Smooth muscle cell (in vitro differentiated cells): ENCODE measurements around the gene ABCA2. TPM values are rescaled to one million over a fixed set of nuclear protein-coding genes. Genes with fewer than 3 reads are reported as not detected.

ENCODE experiments used
- DNase-seq: peaks from one replicate; lab custom pipeline; 2025; ENCODE audit not compliant: unreplicated experiment; lab: John Stamatoyannopoulos, UW
- H2AFZ ChIP-seq: fragments of 200-600 bp; sonication (generic); 2 replicates; pipeline ENCODE4 v1.6.0; 2016; ENCODE audit warnings: antibody characterized with exemption, low read depth, mild to moderate bottlenecking
- H3F3A ChIP-seq: fragments of 200-600 bp; sonication (generic); 2 replicates; pipeline ENCODE4 v1.6.0; 2017; ENCODE audit warnings: antibody characterized with exemption, low read depth
- H3K27ac ChIP-seq: fragments of 200-600 bp; sonication (generic); 2 replicates; pipeline ENCODE4 v1.5.1; 2016; ENCODE audit warnings: low read depth, mild to moderate bottlenecking
- H3K27me3 ChIP-seq: fragments of 200-600 bp; sonication (generic); 2 replicates; pipeline ENCODE4 v1.6.1; 2016; ENCODE audit warnings: low read depth, mild to moderate bottlenecking
- H3K36me3 ChIP-seq: fragments of 200-600 bp; sonication (generic); 2 replicates; pipeline ENCODE4 v1.5.1; 2016; ENCODE audit warnings: low read depth
- H3K4me1 ChIP-seq: fragments of 200-600 bp; sonication (generic); 2 replicates; pipeline ENCODE4 v1.5.1; 2016; ENCODE audit warnings: low read depth
- H3K4me2 ChIP-seq: fragments of 200-600 bp; sonication (generic); 2 replicates; pipeline ENCODE4 v1.6.0; 2016; ENCODE audit warnings: mild to moderate bottlenecking
- H3K4me3 ChIP-seq: fragments of 200-600 bp; sonication (generic); 2 replicates; pipeline ENCODE4 v1.5.1; 2016; ENCODE audit warnings: mild to moderate bottlenecking
- H3K79me2 ChIP-seq: fragments of 200-600 bp; sonication (generic); 2 replicates; pipeline ENCODE4 v1.6.0; 2016; ENCODE audit warnings: low read depth, mild to moderate bottlenecking
- H3K9ac ChIP-seq: fragments of 200-600 bp; sonication (generic); 2 replicates; pipeline ENCODE4 v1.6.0; 2016; ENCODE audit warnings: low read depth
- H3K9me3 ChIP-seq: fragments of 200-600 bp; sonication (generic); replicated peaks from 2 replicates; pipeline ENCODE4 v1.5.1; 2016; ENCODE audit warnings: low read depth
- H4K20me1 ChIP-seq: fragments of 200-600 bp; sonication (generic); 2 replicates; pipeline ENCODE4 v1.6.0; 2016; ENCODE audit warnings: low read depth
- WGBS: methylation state at CpG from one replicate; pipeline ENCODE4 v1.1.7; 2016; ENCODE audit warnings: low lambda C conversion rate; 5-methylcytosine and 5-hydroxymethylcytosine counted together
- polyA plus RNA-seq: library from polyadenylated mRNA; unstranded; fragments of >200 nt; fragmentation: Nextera tagmentation; extraction: Ambion mirVana; gene quantifications from 2 replicates; pipeline ENCODE4 v1.2.1, GENCODE V29; 2016
- total RNA-seq: library from RNA; depleted of rRNA; stranded (reverse); fragments of >200 nt; gene quantifications from 2 replicates; pipeline ENCODE4 v1.2.3, GENCODE V29; 2014
- TF ChIP-seq, protein P1 (sequence below): fragments of 200-600 bp; sonication (generic); IDR thresholded peaks from 2 replicates; pipeline ENCODE4 v1.5.1; 2017; ENCODE audit warnings: borderline replicate concordance, mild to moderate bottlenecking, antibody characterized with exemption; ENCODE audit not compliant: insufficient read depth, poor library complexity, severe bottlenecking

The ABCA2 gene
- total and polyA plus RNA-seq, 2 experiments from 2014 or later: 15.9 to 26.2 TPM

DNA sequence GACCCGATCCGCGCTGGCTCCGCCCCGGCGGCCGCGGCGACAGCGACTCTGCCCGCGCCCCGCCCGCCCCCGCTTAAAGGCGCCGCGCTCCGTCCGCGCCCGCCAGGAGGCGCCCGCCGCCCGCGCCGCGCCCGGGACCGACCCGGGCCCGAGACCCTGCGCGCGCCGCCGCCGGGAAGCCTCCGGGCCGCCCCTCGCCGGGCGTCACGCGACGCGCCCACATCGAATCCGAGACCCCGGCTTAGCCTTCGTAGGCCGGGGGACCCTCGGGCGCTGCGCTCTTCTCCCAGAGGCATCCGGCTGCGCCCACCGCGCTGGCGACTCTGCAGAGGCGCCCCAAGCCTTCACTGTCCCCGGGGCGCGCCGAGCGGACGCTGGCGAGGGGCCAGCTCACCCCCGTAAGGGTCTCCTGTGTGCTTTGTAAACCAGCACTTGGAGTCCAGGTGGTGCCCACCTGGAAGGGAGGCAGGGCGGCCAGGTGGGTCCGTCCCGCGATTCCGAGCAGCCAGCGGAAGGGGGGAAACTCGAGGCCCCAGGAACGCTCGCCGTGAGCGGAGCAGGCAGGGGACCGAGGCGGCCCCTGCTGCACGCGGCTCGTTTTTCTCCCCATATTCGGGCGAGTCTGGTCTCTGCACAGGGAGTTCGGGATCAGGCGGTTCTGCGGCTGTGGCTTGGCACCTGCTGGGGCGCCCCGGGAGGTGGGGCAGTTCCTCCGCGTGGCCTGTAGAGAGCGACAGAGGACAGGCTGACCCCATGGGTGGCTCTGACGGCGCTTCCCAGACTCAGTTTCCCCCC lies 423 bp upstream of the ABCA2 start:
- peak; percentile 33 for DNase-seq
- Histone ChIP-seq H3F3A (no peaks in the 10 kb centered on the region), H3K27ac (no peak overlapping the region), H3K9me3 (no peaks in the 10 kb centered on the region), H3K9ac (no peak overlapping the region), H3K79me2 (no peaks in the 10 kb centered on the region), H3K27me3 (no peaks in the 10 kb centered on the region), H3K36me3 (no peaks in the 10 kb centered on the region), H3K4me1 (peaks cover 14% of the 10 kb centered on the region), H4K20me1 (peaks cover 5% of the 10 kb centered on the region), H2AFZ (peak overlapping the region; percentile 96), H3K4me3 (peak overlapping the region; percentile 77), H3K4me2 (peak overlapping the region; percentile 100)
- 5% methylated on average over 62 of the region's 98 CpGs for WGBS
- TF ChIP-seq, protein P1, sequence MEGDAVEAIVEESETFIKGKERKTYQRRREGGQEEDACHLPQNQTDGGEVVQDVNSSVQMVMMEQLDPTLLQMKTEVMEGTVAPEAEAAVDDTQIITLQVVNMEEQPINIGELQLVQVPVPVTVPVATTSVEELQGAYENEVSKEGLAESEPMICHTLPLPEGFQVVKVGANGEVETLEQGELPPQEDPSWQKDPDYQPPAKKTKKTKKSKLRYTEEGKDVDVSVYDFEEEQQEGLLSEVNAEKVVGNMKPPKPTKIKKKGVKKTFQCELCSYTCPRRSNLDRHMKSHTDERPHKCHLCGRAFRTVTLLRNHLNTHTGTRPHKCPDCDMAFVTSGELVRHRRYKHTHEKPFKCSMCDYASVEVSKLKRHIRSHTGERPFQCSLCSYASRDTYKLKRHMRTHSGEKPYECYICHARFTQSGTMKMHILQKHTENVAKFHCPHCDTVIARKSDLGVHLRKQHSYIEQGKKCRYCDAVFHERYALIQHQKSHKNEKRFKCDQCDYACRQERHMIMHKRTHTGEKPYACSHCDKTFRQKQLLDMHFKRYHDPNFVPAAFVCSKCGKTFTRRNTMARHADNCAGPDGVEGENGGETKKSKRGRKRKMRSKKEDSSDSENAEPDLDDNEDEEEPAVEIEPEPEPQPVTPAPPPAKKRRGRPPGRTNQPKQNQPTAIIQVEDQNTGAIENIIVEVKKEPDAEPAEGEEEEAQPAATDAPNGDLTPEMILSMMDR: peak; percentile 24

DNA sequence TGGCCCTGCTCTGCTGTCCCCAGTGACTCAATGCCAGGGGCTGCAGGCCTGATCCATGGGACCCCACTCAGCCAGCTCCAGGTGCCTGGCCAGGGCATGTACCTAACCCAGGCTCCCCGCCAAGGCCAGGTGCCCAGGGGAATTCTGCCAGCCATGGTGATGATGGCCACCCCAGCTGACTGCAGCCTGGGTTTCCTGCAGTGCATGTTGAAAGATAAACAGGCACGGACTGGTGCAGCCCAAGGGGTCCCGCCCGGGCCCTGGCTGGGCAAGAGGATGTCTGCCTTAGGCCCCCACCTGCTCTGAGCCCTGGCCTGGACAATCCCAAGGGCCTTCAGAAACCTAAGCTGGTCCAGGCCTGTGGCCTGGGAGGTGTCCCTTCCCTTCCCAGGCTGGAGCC lies 1.2 kb downstream of the ABCA2 start:
- WGBS: 97% methylated on average over 4 of the region's 4 CpGs
- H3K4me3 ChIP-seq: no peak overlapping the region

DNA sequence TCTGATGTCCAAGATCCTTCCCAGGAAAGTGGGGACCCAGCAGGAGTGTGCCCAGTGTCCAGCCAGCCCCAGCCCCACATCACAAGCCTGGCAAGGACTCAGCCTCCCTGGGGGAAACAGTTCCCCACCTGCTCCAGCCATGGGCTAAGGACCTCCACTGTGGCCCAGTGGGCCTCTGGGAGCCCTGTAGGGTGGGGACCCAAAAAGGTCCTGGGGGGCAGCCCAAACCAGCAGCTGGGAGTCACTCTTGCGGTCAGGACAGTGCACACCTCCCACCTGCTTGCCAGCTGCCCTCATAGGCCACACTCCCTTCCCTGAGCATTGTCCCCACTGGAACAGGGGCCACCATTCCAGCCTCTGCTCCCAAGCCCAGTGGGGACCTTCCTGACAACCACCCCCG lies 1.7 kb downstream of the ABCA2 start:
- no peak for DNase-seq
- WGBS: 93% methylated on average over 2 of the region's 2 CpGs
- Histone ChIP-seq H3K27ac (no peak overlapping the region), H3K4me1 (peaks cover 14% of the 10 kb centered on the region), H3K4me3 (no peak overlapping the region), H3K4me2 (no peak overlapping the region), H3K36me3 (no peaks in the 10 kb centered on the region), H3F3A (no peaks in the 10 kb centered on the region), H3K9me3 (no peaks in the 10 kb centered on the region), H3K79me2 (no peaks in the 10 kb centered on the region), H3K9ac (no peak overlapping the region), H3K27me3 (no peaks in the 10 kb centered on the region), H4K20me1 (peaks cover 5% of the 10 kb centered on the region), H2AFZ (no peak overlapping the region)
- TF ChIP-seq, protein P1: no peak

More for the DNA sequence above, 1.2 kb downstream of the ABCA2 start:
- Histone ChIP-seq H3K79me2 (no peaks in the 10 kb centered on the region), H3K9me3 (no peaks in the 10 kb centered on the region), H3F3A (no peaks in the 10 kb centered on the region), H2AFZ (no peak overlapping the region), H4K20me1 (peaks cover 5% of the 10 kb centered on the region), H3K4me1 (peaks cover 14% of the 10 kb centered on the region), H3K4me2 (peak overlapping the region; percentile 91), H3K36me3 (no peaks in the 10 kb centered on the region), H3K27ac (no peak overlapping the region), H3K27me3 (no peaks in the 10 kb centered on the region), H3K9ac (no peak overlapping the region)
- no peak for DNase-seq
- TF ChIP-seq, protein P1: no peak
